NCI-H128 (cell line): ENCODE data around the gene GABBR2.
"Not testable (repeated sequence)": the region's sequence is repeated elsewhere in the genome, so short reads cannot be mapped to it uniquely, and the experiment has no call there.

Experiments used
- DNase-seq: peaks from one replicate; lab custom pipeline; 2025; ENCODE audit not compliant: unreplicated experiment; lab: John Stamatoyannopoulos, UW

The GABBR2 gene

DNA sequence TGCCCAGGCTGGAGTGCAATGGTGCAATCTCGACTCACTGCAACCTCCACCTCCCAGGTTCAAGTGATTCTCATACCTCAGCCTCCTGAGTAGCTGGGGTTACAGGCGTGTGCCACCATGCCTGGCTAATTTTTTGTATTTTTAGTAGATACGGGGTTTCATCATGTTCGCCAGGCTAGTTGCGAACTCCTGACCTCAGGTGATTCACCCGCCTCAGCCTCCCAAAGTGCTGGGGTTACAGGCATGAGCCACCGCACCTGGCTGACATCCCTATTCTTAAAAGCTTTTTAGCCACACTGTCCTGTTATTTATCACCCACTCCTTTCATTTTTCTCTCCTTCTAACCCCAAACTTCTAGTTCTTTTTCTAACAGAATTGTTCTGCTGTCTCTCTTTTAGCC lies 425.6 kb downstream of the GABBR2 start:
- not testable (repeated sequence) for DNase-seq

DNA sequence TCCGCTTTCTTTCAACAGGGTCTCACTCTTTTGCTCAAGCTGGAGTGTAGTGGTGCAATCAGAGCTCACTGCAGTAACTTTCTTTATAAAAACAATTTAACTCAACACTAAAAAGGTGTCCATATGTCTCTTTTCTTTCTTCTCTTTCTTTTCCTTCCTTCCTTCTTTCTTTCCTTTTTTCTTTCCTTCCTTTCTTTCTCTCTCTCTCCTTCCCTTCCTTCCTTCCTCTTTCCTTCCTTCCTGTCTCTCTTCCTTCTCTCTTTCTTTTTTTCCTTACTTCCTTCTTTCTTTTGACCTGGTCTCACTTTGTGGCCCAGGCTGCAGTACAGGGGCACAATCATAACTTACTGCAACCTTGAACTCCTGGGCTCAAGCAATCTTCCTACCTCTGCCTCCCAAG lies 427.5 kb downstream of the GABBR2 start:
- DNase-seq, result no peak

DNA sequence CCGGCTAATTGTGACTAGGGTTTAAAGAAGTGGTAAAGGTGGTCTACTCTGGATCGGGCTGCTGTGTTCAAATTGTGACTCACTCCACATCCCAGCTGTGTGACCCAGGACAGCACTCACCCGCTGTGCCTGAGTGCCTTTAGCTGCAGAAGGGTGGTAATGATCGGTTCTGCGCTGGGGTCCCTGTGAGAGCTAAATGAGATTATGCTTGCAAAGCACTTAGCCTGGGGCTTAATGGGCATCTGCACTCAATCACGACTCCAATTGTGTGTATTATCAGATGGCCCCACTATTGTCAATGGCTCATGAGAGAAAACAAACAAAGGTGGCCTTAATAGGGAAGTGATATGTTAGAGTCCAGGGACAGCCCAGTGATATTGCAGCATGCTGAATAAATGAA lies 428.2 kb downstream of the GABBR2 start:
- DNase-seq, result no peak

DNA sequence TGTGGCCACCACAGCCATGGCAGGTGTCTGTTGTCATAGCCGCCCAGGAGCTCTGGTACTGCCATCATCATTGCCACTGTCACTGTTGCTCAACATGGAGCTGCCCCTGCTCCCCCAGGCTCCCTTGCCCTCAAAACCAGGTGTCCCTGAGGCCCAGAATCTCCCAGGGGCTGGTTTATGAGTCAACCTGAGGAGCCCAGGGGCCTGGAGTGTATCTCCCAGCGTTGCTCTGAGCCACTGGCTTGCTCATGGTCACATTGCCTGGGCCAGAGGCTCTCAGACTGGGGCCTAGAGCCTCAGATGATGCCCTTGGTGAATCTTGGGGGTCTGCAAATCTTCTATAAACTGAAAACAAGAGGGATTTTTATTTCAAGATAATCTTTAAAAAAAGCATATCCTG lies 428.6 kb downstream of the GABBR2 start:
- DNase-seq, result no peak

DNA sequence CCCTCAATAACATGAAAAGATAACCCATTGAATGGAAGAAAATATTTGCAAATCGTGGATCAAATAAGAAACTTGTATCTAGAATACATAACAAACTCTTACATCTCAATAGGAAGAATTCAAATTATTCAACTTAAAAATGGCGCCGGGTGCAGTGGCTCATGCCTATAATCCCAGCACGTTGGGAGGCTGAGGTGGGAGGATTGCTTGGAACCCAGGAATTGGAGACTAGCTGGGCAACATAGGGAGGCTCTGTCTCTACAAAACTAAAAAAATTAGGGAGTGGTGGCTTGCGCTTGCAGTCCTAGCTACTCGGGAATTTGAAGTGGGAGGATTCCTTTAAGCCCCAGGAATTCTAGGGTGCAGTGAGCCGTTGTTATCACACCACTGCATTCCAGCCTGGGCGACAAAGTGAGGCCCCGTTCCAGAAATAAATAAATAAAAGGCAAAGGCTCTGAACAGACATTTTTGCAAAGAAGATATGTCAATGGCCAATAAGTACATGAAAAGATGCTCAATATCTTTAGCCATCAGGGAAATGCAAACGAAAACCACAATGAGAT lies 431.7 kb downstream of the GABBR2 start:
- DNase-seq, result no peak

DNA sequence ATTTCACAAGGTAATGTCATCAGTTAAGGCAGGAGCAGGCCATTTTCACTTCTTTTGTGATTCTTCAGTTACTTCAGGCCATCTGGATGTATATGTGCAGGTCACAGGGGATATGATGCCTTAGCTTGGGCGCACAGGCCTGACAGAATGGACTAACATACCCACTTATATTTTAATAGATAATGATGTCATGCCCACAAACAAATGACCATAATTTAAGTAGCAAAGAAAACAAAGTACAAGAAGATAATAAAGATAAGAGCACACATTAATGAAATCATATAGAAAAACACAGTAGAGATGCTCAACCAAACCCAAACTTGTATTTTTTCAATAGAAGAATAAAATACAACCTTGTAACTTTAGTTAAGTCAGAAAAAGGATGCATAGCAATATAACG lies 433.6 kb downstream of the GABBR2 start:
- no peak for DNase-seq

DNA sequence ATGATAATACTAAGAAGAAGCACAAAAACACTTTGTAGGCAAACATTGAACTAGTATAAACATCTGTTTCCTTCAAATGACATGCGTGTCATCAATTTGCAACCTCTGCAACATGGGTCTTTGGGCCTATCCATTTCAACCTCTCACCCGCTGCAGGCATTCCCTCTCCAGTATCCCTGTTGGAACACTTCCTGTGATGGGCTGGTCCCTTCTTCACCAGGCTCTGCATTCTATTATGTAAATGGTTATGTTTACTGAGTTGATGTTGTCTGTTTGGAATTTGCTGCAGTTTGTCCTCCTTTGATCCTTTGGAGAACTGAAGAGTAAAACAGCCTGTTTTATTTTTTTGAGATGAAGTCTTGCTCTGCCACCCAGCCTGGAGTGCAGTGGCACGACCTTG lies 436.7 kb downstream of the GABBR2 start:
- no peak for DNase-seq

DNA sequence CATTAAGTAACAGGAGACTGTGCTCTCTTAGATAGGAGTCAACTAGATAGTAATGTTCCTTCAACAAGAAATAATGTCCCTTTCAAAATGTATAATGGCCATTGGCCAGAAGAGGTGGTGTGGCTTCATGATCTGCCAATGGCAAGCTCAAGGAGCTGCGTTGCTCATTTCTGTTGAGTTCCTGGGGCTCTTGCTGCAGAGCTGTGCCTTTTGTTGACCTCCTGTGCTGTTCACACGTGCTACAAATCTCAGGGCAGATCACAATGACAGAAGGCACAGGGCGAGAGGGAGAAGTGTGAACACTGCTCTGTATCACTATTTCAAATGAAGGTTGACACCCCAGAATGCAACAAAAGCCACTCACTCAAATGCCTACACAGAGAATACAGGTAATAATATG lies 437.3 kb downstream of the GABBR2 start:
- DNase-seq, result no peak

DNA sequence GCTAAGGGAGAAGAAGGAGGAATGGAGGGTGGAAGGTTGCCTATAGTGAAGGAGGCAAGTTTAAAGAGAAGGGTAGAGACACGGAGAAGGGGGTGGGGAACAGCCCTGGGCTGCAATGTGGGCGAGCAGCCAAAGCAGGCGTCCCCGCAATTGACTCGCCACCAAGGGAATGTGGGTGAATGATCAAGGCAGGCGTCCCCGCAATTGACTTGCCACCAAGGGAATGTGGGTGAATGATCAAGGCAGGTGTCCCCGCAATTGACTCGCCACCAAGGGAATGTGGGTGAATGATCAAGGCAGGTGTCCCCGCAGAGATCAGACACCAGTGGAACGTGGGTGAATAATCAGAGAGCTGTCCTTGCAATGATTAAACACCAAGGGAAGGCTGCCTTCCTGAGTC lies 438.5 kb downstream of the GABBR2 start:
- not testable (repeated sequence) for DNase-seq

DNA sequence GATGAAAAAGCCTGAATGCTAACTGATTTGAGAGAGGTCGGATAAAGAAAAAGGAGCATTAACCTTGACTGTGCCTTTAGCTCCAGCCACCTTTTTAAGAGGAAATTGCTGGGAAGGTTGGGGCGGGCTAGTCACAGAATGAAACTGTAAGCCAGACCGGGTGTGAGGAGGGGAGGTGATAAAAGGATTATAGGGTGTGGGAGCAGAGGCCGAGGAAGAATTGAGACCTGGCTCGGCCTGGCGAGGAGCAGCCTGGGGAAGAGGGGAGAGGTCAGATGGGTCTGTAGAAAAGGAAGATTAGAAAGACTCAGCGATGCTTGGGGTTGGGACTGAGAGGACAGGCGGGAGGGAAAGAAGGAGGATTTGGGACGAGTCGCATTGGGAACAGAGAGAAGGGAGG lies 439.1 kb downstream of the GABBR2 start:
- not testable (repeated sequence) for DNase-seq

DNA sequence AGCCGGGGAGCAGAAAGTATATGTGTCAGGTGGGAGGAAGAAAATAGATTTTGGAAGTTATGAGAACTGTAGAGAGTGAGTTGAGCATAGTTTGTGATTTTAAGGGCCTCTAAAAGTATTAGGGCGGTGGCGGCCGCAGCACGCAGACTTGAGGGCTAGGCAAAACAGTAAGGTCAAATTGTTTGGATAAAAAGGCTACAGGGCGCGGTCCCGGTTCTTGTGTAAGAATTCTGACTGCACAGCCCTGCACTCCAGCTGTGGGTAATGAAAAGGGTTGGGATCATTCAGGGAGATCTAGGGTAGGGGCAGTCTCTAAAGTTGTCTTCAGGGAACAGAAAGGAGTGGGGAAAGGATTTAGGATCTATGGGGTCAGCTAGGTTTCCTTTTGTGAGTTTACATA lies 441.2 kb downstream of the GABBR2 start:
- not testable (repeated sequence) for DNase-seq

DNA sequence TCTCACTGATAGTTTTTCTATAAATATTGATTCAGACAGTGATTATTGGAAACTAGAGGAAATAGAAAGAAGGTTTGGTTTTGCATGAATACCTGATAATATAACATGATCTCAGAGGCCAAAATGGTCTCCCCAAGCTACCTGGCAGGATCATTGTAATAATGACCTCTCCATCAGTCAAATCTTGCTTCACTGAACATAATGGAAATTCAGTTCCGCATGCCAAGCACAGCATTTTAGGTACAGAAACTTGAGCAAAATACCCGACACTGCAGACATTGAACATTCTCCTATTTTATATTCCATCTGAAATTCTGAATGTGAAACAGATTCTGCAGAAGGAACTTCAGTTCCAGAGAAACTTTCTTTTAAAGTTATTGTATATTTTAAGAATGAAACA lies 444.2 kb downstream of the GABBR2 start:
- no peak for DNase-seq

DNA sequence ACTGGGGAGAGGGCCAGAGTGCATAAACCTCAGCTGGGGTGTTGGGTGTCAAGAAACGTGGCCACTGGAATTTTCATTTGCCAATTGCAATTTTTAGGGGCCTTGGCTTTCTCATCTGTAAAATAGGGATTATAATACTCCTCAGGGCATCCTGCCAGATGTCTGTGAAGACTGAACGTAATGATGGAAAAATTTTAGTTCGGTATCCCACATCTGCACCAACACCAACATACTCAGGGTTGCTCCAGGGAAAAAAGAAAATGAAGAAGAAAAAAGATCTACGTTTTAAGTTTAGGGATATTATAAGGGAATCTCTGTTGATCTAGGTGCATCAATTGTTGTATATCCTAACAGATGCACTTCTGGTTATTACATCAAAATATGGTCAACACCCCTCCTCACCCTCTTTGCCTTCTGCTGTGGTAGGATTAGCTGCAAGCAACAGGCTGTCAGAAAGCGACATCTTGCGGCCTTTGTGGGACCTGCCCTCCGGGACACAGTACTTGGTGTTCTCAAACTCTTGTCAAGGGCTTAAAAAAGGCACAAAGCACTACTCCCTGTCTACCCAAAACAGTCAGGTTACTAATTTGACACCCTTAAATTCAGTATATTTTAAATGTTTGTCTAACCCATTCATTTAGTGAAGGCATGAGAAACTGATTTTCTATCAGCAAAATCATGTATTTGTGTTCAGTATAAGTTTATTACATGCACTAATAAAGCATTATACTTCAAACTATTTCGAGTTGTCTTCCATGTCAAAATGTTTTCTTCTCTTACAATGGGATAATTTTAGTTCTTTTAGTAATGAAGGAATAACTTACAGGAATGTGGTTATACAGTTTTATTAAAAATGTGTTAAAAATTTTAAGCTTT lies 445.0 kb downstream of the GABBR2 start:
- DNase-seq, result peak; percentile 35

DNA sequence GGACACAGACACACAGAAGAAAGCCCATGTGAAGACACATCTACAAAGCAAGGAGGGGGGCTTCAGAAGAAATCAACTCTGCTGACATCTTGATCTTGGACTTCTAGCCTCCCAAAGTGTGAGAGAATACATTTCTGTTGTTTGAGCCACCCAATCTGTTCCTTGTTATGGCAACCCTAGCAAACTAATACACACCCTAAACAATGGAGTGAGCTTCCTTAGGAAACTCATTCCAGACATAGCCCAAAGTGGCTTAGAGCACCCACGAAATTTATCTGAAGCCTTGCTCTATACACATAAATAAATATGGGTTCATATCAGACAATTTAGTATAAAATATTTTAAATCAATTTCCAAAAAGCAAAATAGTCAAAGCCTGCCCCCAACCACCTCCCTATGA lies 445.7 kb downstream of the GABBR2 start:
- no peak for DNase-seq

DNA sequence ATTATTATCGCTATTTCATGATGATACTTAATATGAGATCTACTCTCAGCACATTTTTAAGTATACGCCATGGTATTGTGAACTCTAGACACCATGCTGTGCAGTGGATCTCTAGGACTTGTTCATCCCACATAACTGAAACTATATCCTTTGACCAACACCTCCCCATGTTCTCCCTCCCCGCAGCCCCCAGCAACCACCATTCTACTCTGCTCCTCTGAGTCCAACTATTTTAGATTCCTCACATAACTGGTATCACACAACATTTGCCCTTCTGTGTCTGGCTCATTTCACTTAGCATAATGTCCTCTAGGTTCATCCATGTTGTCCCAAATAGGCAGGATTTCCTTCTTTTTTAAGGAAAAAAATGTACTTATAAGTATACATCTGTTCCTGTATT lies 446.7 kb downstream of the GABBR2 start:
- no peak for DNase-seq

DNA sequence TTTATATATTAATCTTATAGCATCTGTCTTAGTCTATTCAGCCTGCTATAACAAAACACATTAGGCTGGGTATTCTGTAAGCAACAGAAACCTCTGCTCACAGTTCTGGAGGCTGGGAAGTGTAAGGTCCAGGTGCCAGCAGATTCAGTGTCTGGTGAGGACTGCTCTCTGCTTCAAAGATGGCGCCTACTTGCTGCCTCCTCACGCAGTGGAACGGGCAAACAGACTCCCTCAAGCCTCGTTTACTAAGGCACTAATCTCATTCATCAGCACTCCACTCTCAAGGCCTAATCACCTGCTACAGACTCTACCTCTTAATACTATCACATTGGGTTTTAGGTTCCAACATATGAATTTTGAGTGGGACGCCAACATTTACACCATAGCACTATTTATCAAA lies 448.1 kb downstream of the GABBR2 start:
- DNase-seq, result no peak

DNA sequence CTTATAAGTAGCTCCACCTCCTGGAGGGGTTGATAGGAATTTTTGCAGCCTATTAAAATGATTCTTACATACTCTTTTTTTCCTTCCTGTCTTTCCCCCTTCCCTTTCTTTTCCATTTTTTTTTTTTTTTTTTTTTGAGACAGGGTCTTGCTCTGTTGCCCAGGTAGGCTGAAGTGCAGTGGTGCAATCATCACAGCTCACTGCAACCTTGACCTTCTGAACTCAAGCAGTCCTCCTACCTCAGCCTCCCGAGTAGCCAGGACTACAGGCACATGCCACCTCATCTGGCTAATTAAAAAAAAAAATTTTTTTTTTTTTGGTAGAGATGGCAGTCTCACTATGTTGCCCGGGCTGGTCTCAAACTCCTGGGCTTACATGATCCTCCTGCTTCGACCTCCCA lies 448.9 kb downstream of the GABBR2 start:
- DNase-seq, result no peak

DNA sequence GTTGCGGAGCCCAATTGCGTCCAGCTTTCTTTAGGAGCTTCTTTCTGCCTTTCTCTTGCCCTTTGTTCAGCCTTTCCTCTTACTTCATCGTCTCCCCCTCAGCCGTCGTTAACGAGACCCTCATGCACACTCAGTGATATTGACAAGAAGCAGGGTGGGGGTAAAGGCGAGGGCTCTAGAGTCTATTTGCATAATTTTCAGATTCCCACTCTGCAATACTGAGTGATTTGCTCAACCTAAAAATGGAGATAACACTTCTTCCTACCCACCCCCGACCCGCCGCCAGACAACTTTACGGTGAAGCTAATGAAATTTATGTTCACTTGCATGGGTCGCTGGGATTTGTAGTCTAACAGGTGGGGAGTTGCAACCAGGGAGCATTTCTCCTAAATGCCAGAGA lies 452.0 kb downstream of the GABBR2 start:
- no peak for DNase-seq

DNA sequence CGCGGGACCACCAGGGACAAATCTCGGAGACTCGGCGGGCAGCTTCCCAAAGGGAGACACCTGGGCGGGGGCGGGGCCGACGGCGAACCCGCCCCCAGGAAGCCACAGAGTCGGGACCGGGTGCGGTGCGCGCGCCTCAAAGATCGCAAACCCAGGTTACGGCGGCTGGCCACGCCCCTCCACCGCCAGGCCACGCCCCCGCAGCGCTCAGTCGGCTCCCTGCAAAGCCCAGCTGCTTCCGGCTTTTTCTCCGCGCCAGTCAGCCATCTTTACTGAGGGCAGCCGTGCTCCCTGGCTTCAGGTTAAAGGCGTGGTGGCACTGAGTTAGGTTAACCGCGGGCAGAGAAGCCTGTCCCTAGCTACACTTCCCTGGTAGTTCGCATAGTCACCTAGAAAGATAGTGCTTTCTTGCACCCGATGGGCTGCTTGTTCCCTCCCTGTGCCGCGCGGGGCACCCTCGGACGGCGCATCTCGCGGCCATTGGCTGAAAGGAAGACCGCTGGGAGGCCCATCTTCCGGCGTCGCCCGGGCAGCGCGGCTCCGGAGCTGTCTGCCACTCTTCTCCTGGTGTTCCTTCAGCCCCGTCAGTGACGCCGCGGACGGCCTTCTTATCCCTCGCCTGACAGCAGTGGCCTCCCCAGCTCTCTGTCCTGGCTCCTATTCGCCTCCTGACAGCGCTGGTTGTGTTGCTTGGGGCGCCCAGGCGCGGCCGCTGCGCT lies 453.0 kb downstream of the GABBR2 start, which contains the start of gene TBC1D2:
TBC1D2 (minus strand) TSS at position 72 of the 719 bp plus-strand sequence. CDS start 108 bp downstream, outside the sequence.
- DNase-seq, result peak; percentile 92

DNA sequence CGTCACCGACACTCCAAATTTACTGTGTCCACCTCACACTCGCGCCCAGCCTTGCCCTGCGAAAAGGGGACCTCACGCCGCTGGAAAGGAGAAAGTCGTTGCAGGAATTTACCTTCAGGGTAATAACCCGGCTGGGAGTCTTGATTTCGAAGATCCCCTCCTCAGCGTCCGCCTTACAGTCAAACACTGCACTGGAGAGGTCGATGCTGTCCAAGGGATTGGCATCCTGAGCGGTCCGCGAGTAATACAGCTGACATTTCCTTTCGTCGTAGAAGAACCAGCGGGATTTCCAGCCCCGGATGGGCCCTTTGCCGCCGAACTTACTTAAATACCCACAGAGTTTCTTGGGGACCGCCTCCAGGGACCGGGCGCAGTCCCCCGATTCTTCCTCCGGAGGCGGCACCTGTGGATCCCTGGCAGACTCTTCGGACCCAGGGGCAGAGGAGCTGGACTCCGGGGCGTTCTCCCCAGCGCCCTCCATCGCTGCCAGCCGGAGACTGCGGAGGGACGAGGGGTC lies 453.6 kb downstream of the GABBR2 start:
- no peak for DNase-seq

DNA sequence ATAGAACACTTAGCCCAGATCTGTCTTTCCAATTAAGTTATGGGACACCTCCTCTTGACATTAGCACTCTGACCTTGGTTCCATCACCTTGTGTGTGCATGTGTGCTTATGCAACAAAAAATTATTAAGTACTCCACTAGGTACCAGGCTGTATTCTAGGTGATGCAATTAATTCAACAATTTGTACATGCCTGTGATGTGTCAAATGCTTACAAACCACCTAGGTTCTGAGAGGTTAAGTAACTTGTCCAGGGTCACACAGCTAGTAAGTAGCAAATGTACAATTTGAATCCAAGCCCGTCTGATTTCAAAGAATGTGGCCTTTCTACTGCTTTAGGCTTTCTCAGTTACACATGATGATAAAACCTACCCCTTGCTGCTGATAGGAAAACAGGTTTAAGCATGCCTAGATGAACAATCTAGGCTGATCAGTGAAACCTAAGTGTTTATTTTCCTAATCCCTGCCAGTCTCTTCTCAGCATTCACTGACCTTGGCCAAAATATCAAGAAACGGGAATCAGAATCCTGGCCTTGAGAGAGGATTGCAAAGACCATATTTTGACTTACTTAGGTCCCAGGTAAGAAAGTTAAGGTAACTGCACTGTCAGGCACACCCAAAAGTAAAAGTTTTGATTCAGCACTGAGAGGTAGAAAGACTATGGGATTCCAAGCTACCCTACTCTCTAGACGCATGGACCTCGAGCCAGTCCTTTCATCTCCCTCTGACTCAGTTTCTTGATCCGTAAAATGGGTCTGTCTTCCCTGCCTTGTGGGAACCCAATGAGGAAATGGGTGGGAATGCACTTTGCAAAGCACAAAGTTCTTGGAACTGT lies 454.3 kb downstream of the GABBR2 start:
- no peak for DNase-seq
